Measurements from ENCODE around the gene CCDC192. TPM values are rescaled to one million over a fixed set of nuclear protein-coding genes. Genes with fewer than 3 reads are reported as not detected.
A peak's percentile ranks its signal among the peaks of the same experiment; 100 is the strongest.
"Not testable (repeated sequence)": the region's sequence is repeated elsewhere in the genome, so short reads cannot be mapped to it uniquely, and the experiment has no call there.

Gene CCDC192
- polyA plus RNA-seq, 3 donors, result 1.1 to 1.2 (median 1.1) TPM

DNA sequence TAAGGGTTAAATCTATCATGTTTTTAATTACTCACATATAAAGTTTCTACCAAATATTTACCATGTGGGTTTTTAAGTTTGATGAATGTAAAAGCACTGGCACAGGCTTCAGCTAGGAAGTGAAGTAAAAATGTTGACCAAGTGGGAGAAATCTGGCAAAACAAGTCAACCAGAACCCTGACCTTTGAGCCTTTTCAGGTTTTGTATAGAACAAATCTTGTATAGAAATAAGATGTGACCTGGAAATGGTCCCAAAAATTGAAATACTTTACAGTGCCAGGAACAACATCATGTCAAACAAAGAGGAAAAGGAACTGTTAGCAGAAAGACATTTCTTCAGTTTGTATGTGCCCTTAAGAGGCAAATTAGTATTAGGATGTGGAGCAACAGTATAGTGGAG, 137.6 kb downstream of the CCDC192 start:
- no peak for DNase-seq

DNA sequence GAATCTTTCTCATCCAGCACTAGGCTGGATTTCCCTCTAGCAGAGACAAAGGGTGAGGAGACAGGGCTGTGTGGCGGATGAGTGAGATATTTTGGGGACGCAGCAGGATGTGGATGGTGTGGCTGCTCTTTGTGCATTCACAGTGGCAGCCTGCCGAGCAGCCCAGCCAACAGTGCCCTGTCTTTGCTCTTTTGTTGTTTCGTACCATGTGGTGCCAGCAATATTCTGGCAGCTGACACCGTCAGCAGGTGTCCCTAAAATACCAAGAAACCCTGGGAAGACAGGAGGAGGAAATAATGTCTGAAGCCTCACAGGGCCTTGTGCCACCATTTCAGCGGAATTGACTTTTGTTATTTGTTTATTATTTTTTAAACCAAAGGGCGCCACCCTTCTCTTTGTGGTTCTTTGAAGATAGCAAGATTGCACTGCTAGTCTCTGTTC, 141.4 kb downstream of the CCDC192 start:
- no peak for DNase-seq

DNA sequence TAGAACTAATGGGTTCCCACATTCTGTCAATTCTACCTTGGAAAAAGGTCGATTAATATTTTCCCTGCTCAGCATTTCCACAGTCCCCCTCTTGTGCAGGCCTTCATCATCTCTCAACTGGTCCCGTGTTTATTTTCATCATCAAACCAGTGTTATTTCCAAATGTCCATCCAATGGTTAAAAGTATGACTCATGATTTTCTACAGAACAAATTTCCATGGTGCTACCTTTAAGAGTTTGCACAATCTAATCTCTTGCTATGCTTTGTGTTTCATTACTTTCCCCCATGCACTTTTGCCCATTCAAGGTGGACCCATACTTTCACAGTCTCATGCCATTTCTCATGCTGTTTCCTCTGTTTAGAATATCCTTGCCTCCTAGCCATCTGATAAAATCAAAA, 143.7 kb downstream of the CCDC192 start:
- no peak for DNase-seq

DNA sequence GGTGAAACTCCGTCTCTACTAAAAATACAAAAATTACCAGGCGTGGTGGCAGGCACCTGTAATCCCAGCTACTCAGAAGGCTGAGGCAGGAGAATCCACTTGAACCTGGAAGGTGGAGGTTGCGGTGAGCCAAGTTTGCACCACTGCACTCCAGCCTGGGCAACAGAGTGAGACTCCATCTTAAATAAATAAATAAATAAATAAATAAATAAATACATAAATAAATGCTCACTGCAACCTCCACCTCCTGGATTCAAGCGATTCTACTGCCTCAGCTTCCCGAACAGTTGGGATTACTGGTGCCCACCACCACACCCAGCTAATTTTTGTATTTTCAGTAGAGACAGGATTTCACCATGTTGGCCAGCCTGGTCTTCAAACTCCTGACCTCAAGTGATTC, 144.4 kb downstream of the CCDC192 start:
- DNase-seq, result not testable (repeated sequence)

DNA sequence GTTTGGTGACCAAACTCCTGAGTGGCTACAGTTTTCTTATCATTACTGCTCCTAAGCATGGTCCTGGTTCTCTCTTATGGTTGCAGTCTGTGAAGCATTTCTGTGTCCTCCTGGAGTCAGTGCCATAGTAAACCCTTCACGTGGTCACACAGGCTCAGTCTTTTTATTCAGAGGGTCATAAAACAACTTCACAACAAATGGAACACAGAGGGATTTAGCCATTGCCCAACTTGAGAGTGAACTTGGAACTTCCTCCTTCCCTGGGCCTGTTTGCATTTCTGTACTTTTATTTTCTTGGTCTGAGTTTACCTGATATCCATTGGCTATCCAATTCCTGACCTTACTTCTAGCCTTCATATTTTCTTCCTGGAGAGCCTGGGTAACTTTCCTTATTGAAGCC, 144.9 kb downstream of the CCDC192 start:
- DNase-seq, result no peak

DNA sequence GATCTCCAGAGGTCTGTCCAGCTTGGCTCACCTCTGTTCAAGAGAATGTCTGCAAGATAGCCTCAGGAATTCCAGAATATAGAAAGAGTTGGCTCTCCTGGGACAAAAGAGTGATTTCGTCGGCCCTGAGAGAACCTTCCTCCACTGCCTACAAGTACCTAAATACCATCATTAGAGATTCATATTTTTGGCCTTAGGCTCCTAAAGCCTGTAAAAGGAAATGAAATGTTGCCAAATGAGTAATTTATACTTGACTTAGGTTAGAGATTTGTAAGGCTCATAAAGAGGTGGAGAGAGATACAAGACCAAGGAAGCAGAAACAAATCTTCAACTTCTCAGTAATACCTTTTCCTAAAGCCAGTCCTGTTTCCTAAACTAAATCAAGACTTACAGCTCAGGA, 146.2 kb downstream of the CCDC192 start:
- DNase-seq, result no peak

DNA sequence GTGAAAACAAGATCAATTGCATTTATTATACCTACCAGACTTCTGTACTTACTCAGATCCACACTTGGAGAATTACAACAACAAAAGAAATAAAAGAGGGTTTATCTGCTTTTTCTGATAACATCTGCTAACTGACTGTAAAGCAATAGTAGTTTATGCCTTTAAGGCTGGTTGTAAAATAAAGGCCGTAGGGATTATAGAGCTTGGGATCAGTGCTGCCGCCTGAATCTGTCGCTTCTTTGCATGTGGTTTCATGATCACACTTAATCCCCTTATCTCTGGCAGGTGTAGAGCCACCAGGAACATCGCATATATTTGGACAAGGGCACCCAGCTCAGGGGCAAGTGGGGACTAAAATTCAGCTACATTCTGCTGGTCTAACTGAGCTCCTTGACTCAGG, 146.7 kb downstream of the CCDC192 start:
- no peak for DNase-seq

DNA sequence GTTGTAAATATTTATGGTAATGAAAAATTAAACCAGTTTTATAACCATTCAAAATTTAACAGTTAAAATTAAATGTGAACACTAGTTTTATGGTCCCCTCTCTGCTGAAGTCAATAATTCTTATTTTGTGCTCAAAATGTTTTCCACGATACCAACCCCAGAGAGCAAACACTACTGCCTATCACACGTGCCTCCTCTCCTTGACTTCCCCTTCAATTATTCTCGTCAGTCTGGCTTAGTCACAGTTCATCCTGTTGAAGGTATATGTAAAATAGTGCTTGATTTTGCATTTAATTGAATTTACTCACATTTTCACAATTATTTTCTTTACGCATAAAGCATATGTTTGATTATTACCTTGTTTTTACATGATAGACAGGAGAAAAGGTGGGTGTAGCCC, 148.8 kb downstream of the CCDC192 start:
- no peak for DNase-seq

DNA sequence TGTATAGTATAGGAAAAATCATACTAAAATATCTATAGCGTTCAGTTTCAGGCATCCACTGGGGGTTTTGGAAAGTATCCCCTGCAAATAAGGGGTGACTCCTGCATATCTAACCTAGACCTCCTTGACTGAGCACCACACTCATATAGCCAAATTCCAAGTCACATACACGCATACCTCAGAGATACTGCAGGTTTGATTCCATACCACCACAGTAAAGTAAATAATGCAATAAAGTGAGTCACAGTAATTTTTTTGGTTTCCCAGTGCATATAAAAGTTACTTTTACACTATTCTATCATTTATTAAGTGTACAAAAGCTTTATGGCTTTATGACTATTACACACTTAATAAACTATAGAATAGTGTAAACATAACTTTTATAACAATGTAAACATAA, 151.3 kb downstream of the CCDC192 start:
- no peak for DNase-seq

DNA sequence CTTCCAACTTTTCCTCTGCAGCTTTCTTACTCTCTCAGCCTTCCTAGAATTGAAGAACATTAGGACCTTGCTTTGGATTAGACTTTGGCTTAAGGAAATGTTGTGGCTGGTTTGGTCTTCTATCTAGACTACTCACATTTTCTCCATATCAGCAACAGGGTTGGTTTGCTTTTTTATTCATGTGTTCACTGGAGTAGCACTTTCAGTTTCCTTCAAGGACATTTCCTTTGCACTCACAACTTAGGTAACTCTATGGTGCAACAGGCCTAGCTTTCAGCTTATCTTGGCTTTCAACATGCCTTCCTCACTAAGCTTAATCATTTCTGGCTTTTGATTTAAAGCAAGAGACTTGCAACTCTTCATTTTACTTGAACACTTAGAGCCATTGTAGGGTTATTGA, 153.1 kb downstream of the CCDC192 start:
- no peak for DNase-seq

DNA sequence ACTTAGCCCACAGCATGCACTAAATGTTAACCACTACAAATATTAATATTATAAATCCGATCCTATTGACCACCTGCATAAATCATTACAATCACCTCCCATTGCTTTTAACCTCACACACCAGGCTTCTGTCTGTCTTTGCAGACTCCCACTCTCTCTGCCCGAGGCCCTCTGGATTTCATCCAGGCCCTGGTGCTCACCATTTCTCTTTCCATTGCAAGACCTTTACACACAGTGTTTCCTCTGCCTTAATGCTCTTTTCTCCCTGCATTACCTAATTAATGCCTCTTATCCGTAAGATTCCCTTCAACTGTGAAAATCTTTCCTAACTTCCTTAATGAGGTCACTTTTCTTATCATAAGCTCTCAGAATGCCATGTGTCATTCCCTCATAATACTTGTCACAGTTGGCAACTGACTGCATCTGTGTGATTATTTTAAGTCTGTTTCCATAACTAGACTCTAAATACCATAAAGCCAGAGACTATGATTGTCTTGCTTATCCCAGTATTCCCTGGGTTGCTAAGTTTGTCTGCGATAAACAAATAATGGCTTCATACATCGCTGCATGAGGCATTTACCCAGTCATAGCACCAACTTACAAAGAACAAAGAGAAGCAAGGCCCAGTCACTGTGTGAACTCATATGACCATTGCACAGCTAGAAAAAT, 155.1 kb downstream of the CCDC192 start:
- DNase-seq, result no peak

DNA sequence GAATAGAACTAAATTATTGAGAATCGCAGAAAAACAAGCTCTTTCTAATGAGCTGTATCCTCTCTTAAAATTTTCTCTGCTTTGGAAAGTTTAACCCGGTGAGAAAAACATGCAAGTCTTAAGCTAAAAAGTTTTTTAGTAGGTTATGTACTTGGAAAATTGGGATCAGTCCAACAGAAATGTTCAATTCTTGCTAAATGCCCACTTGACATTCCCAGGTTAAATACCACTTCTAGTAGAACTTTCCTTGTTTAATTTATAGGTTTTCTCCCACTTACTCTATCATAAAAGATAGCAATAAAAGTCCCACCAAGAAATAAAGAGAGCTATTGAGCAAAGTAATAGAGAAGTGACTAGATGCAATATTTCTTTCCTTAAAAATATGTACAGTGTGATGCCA, 157.1 kb downstream of the CCDC192 start:
- no peak for DNase-seq

DNA sequence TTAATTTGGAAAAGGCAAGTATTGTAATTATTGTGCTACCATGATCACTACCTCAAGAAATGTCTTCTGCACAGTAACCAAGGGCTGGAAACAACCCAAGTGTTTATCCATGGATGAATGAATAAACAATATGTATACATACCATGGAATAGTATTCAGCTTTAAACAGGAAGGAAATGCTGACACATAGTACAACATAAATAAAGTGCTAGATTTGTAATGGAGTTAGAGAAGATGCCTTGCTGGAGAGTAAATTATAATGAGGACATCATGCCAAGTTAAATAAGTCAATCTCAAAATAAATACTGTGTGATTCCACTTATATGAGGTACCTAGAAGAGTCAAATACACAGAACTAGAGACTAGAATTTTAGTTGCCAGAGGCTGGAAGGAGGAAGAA, 160.0 kb downstream of the CCDC192 start:
- DNase-seq, result no peak

DNA sequence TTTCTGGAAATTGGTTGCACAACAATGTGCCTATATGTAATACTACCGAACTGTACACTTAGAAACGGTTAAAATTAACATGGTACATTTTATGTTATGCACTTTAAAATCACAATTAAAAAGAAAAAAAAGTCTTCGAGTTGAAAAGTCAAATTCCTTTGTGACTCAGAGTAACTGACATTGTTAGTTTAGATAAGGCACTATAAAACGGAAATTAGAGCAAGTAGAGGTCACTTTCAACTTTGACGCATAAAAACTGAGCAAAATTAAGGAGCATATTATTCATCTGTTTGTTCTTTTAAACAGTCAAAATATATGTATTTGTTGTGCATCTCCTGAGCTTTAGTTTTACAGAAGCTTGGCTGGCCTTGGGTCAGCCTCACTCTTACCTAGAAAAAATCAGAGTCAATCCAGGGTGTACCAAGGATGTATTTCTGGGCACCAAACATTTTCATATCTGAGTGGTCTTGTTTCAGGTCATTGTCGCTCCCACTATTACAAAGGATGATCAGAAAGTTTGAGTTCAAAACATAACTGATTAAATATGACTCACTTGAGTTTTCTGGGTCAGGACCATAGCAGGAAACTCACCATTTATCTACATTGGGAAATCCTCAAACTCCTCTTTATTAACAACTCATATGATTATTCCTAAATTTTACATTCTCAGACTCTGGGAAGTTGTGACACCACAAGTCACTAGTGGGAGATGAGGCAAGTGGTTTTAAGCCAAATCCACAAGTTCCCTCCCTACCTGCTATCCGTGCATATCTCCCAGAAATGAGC, 160.6 kb downstream of the CCDC192 start:
- DNase-seq, result no peak

DNA sequence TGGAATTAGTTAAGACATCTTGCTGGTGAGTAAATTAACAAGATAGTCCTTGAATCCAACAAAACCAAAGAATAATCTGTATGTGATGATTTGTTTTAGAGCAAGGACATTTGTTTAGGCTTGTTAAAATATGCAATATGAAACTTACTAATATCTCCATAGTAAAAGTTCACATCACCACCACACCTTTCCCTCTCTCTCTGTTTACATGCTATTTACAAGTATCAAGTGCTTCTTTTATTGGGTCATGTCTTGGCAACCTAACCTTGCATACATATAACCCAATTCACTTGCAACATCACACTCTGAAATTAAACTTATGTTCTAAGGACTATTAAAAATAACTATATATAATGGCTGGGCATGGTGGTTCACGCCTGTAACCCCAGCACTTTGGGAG, 161.3 kb downstream of the CCDC192 start:
- no peak for DNase-seq

DNA sequence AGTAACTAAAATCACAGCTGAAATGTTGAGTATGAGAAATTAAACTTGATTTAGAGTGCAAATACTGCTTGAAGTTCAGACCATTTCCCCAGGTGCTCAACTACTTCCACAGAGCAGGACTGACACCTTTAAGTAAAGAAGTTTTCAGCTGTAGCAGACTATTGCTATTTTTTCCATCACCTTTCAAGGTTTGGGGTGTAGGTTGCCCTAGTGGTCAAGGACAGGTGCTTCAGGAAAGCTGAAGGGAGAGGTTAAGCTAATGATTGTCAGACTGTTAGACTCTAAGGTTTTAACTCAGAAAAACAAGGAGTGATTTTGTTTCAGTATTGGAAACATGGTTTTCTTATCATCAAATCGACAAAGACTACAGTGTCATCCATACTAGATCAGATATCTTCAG, 162.1 kb downstream of the CCDC192 start:
- no peak for DNase-seq

DNA sequence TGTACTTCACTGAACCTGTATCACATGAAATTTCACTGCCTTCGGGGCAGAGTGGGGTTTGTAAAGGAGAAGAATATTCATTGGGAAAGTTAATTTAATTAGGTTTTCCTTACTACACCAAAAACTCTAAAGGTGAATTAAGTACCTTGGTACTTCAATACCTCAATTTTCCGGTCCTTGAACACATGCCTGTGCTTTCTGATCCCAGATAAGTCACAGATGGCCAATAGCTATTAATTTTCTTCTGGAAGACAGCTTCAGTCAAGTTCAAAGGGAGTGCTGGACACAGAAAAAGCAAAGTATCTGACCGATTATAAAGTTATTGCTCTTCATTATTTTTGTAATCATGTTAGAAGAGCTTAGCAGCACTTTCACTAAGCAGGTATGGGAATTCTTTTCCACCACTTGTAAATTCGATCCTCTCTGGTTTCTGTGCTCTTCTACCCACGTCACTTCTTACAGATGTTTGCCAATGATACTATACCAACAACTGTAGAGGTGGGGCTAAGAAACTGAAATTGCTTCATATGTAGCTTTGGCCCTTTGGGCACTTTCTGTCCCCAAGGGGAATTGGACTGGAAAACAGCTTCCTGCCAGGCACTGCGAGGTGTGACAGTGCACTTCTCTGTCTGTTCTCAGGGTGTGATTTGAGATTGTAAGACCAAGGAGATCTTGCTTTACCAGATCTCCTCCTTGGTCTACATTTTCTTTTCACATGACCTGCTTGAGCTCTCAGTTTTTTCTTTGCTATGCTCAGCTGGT, 164.0 kb downstream of the CCDC192 start:
- DNase-seq, result peak; percentile 34

DNA sequence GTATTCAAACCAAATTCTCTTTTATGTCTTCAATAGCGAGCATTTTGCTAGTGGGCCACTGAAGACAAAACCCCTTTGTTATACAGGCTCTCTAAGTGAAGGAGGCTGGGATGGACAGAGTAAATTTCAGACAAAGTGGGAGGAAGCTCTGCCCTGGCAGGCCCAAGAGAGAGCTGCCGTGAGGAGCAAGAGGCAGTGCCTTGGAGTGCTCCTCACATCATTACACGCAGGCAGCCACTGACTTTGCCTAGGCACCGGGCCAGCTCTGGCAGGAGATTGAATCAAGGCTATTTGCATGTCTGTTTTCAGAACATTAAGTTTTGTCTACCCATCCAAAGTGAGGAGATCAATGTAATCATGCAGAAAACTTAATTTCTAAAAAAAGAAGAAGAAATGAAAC, 167.7 kb downstream of the CCDC192 start:
- DNase-seq, result no peak

DNA sequence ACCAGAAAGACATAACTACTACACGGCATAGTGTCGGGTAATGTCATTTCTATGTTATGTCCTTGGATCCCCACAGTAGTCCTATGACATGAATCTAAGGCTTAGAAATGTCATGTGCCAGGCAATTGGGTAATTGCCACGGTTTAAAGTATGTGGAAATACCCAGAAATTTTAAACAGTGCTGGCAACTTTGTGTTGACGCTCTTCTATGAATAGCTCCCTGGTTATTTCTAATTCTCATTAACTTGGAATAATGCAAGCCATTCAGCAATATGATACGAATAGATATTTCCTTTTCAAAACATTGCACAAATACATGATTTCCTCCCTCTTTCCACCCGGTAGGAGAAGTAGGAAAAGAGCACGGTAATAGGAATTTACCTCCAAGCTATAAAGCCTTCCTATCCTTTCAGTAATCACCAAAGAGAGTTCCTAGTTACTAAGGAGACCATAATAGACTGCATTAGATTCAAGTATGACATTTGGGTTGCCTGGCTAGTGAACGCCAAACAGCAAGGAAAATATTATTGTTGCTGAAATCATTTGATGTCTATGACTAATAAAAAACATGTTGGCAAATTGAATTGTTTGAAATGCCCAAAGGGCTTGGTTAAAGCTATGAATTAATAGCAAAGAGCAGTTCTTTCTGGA, 168.4 kb downstream of the CCDC192 start:
- DNase-seq, result no peak

DNA sequence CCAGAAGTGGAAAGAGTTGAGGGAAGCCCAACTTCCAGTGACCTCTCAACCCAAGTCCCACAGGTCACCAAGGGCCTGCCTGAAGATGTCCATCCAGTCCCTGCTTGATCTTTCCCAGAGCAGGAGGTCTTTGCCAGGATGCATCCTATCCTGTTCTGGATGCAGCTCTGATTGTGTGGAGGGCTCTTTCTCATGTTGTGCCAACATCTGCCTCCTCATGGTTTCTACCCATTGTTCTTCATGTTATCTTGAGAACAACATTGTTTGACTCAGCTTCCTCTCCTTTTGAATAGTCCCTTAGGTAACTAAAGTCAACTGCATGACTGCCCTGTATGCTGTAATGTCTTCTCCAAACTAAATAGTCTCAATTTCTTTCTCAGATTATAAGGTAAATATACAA, 169.3 kb downstream of the CCDC192 start:
- DNase-seq, result no peak

DNA sequence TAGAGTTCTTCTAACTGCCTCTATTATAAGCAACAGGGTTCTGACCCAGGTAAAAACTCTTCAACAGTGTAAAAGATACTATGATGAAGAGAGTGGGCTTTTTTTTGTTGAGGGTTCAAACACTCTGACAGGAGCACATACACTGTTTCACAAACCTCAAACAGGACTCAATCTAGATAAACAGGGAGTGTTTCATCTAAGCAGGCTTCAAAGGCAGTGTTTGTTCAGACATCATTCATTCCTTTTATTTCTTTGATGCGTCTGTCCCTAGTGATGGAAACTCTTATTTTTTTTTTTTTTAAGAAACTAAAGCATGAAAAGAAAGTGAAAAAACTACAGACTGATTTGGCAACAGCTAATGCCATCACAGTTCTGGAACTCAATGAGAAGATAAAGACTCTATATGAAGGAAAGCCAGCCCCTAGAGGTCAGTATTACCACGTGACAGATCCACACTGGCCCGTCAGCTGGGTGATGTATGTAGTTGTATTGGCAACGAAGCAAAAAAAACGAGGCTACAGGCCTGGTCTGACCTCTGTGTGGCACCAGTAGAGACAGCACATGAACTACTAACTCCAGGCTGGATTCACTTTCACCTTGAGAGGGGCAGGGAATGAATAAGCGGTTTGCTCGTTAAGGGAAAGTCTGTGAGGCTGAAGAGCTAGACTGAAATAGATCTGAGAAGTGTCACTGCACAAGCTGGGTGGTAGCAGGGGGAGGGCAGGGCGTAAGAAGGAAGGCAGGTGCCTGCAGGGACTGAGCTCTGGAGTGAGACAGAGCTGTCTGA, 172.2 kb downstream of the CCDC192 start:
- peak; percentile 80 for DNase-seq

DNA sequence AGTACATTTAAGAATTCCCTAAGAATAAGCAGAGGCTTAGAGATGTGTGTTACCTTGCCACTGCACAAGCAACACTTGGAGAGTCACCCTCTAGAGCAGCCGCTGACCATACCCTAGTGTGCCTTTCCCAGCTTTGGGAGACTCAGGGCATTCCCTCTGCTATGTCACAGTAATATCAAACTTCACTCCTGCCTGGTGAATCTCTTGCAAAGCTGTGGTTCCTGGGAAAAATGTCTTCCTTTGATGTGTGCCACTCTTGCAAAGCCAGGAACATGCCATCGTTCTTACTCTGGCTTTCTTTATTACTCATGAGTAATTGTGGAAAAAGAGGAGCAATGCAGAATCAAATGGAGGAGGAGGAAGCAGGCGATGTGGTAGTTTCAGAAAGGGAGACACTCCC, 173.2 kb downstream of the CCDC192 start:
- DNase-seq, result no peak
